ENCODE data around the gene SMAD3.

SMAD3 gene

DNA sequence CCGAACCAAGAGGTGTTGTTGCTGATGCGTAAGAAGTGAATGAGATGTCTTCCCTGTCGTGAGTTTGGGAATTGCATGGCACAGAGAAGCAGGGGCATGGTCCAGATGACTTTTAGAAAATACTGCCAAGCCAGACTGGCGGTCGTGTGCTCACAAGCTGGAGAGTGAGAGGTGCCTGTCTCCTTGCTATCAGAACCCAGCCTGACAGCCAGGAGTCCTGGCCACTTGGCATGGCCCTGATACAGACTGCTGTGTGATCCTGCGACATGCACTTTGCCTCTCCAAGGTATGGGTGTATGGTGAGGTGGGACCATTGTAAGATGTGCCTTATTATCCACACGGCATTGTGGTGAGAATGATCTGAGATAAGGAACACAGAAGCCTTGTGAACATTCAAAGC, 93.0 kb downstream of the SMAD3 start:
- no peak overlapping the region for H3K9ac ChIP-seq (ENCODE audit: low read length)
- H3K9me3 ChIP-seq (ENCODE audit: low read length): no peaks in the 10 kb centered on the region
- no peaks in the 10 kb centered on the region for H3K36me3 ChIP-seq (ENCODE audit: insufficient read depth, low read length)
- H3K27me3 ChIP-seq (ENCODE audit: control insufficient read depth in 1 of 2, insufficient read depth in 2 of 2, low read length in 2 of 2): no peaks in the 10 kb centered on the region
- H3K4me3 ChIP-seq (ENCODE audit: low read depth in 1 of 2, low read length in 2 of 2): no peak overlapping the region
- peaks cover 12% of the 10 kb centered on the region for H3K4me1 ChIP-seq (ENCODE audit: insufficient read depth, low read length)
- H3K27ac ChIP-seq (ENCODE audit: low read depth, low read length): no peak overlapping the region

DNA sequence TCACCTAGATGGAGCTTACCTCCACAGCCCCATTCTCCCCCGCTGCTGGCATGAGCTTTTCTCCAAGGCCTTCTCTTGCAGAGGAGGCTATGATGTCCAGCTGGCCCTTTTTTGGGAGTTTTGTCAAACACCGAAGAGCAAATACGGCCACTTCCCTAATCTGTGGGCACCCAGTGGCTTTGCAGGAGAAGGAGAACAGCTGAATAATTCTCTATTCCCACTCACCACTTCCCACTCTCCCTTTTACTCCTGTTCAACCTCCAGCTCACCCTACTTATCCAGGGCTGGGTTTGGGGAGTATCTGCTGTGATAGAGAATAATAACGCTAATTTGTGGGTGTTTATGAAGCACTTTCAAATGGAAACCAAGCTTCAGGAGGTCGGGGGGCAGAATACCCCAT, 96.0 kb downstream of the SMAD3 start:
- Histone ChIP-seq H3K4me1 (ENCODE audit: insufficient read depth, low read length) (peaks cover 12% of the 10 kb centered on the region), H3K9ac (ENCODE audit: low read length) (no peak overlapping the region), H3K27me3 (ENCODE audit: control insufficient read depth in 1 of 2, insufficient read depth in 2 of 2, low read length in 2 of 2) (no peaks in the 10 kb centered on the region), H3K9me3 (ENCODE audit: low read length) (no peaks in the 10 kb centered on the region), H3K27ac (ENCODE audit: low read depth, low read length) (no peak overlapping the region), H3K36me3 (ENCODE audit: insufficient read depth, low read length) (peaks cover 14% of the 10 kb centered on the region), H3K4me3 (ENCODE audit: low read depth in 1 of 2, low read length in 2 of 2) (no peak overlapping the region)

DNA sequence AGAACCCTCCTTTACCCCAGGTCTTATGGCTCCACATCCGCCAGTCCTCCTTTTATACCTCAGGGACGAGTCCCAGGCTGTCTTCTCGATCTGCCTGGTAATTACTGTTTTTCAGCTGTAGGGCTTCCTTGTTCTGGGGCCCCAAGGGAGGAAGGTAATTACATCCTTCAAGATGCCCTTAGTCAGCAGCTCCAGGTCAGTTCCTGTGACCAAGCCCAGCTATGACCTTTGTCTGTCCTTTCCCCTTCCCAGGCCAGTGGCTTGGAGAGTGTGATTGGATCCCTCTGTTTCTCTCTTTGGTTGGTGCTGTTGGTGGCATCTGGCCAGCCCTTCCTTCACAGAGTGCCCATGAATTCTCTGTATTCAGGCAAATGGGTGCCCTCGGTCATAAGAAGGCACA, 96.5 kb downstream of the SMAD3 start:
- H3K9ac ChIP-seq (ENCODE audit: low read length): no peak overlapping the region
- no peaks in the 10 kb centered on the region for H3K27me3 ChIP-seq (ENCODE audit: control insufficient read depth in 1 of 2, insufficient read depth in 2 of 2, low read length in 2 of 2)
- peaks cover 18% of the 10 kb centered on the region for H3K36me3 ChIP-seq (ENCODE audit: insufficient read depth, low read length)
- H3K4me1 ChIP-seq (ENCODE audit: insufficient read depth, low read length): peaks cover 12% of the 10 kb centered on the region
- no peak overlapping the region for H3K27ac ChIP-seq (ENCODE audit: low read depth, low read length)
- no peaks in the 10 kb centered on the region for H3K9me3 ChIP-seq (ENCODE audit: low read length)
- H3K4me3 ChIP-seq (ENCODE audit: low read depth in 1 of 2, low read length in 2 of 2): no peak overlapping the region

DNA sequence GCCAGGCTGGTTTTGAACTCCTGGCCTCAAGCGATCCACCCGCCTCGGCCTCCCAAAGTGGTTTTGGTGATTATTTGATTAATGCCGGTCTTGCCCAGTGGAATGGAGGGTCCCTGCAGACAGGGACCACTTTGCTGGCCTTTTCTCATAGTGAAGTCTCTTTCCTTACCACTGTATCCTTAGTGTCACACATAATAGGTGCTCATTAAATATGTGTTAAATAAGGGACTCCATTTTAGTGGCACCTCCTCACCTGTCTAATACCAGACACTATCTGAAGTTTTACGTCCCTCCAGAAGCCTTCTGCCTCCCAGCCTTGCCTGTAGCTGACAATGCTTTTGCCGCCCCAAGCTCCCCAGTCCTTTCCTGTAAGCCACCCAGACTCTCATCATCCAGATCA, 97.8 kb downstream of the SMAD3 start:
- peaks cover 13% of the 10 kb centered on the region for H3K4me1 ChIP-seq (ENCODE audit: insufficient read depth, low read length)
- no peaks in the 10 kb centered on the region for H3K9me3 ChIP-seq (ENCODE audit: low read length)
- no peaks in the 10 kb centered on the region for H3K27me3 ChIP-seq (ENCODE audit: control insufficient read depth in 1 of 2, insufficient read depth in 2 of 2, low read length in 2 of 2)
- H3K27ac ChIP-seq (ENCODE audit: low read depth, low read length): no peak overlapping the region
- H3K9ac ChIP-seq (ENCODE audit: low read length): no peak overlapping the region
- H3K36me3 ChIP-seq (ENCODE audit: insufficient read depth, low read length): peaks cover 21% of the 10 kb centered on the region
- no peak overlapping the region for H3K4me3 ChIP-seq (ENCODE audit: low read depth in 1 of 2, low read length in 2 of 2)

DNA sequence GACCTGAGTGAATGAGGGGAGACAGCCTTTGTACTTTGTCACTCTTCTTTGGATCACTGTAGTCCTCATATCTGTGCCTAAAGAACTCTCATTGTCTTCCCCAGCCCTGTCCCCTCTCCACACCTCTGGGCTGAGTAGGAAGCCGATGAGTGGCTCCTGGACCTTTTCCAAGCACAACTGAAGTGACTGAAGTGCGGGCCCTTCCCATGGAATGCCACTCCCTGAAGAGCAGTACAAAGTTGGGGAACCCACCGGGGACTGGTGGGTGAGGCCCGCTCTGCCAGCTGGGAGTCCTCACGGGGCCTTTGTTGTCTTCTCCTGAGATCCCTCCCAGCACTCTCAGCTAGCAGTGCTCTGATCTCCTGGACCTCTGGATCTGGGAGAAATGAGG, 99.0 kb downstream of the SMAD3 start:
- peaks cover 14% of the 10 kb centered on the region for H3K4me1 ChIP-seq (ENCODE audit: insufficient read depth, low read length)
- H3K9me3 ChIP-seq (ENCODE audit: low read length): no peaks in the 10 kb centered on the region
- no peak overlapping the region for H3K27ac ChIP-seq (ENCODE audit: low read depth, low read length)
- no peak overlapping the region for H3K9ac ChIP-seq (ENCODE audit: low read length)
- no peak overlapping the region for H3K4me3 ChIP-seq (ENCODE audit: low read depth in 1 of 2, low read length in 2 of 2)
- H3K27me3 ChIP-seq (ENCODE audit: control insufficient read depth in 1 of 2, insufficient read depth in 2 of 2, low read length in 2 of 2): no peaks in the 10 kb centered on the region
- H3K36me3 ChIP-seq (ENCODE audit: insufficient read depth, low read length): peaks cover 27% of the 10 kb centered on the region

DNA sequence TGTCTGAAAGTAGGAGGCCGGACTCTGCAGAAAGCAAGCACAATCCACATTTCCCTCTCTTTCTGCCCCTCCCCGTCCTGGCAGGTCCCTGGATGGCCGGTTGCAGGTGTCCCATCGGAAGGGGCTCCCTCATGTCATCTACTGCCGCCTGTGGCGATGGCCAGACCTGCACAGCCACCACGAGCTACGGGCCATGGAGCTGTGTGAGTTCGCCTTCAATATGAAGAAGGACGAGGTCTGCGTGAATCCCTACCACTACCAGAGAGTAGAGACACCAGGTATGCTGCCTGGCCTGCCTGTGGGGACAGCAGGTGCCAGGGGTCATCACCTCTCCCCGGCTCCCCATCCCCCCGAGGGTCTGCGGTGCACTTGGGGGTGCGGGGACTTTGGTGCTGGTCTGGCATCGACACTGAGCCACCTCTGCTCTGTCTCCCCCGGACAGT, 99.4 kb downstream of the SMAD3 start:
- Histone ChIP-seq H3K4me3 (ENCODE audit: low read depth in 1 of 2, low read length in 2 of 2) (no peak overlapping the region), H3K27ac (ENCODE audit: low read depth, low read length) (no peak overlapping the region), H3K27me3 (ENCODE audit: control insufficient read depth in 1 of 2, insufficient read depth in 2 of 2, low read length in 2 of 2) (no peaks in the 10 kb centered on the region), H3K9me3 (ENCODE audit: low read length) (no peaks in the 10 kb centered on the region), H3K9ac (ENCODE audit: low read length) (no peak overlapping the region), H3K36me3 (ENCODE audit: insufficient read depth, low read length) (peaks cover 27% of the 10 kb centered on the region), H3K4me1 (ENCODE audit: insufficient read depth, low read length) (peaks cover 14% of the 10 kb centered on the region)

DNA sequence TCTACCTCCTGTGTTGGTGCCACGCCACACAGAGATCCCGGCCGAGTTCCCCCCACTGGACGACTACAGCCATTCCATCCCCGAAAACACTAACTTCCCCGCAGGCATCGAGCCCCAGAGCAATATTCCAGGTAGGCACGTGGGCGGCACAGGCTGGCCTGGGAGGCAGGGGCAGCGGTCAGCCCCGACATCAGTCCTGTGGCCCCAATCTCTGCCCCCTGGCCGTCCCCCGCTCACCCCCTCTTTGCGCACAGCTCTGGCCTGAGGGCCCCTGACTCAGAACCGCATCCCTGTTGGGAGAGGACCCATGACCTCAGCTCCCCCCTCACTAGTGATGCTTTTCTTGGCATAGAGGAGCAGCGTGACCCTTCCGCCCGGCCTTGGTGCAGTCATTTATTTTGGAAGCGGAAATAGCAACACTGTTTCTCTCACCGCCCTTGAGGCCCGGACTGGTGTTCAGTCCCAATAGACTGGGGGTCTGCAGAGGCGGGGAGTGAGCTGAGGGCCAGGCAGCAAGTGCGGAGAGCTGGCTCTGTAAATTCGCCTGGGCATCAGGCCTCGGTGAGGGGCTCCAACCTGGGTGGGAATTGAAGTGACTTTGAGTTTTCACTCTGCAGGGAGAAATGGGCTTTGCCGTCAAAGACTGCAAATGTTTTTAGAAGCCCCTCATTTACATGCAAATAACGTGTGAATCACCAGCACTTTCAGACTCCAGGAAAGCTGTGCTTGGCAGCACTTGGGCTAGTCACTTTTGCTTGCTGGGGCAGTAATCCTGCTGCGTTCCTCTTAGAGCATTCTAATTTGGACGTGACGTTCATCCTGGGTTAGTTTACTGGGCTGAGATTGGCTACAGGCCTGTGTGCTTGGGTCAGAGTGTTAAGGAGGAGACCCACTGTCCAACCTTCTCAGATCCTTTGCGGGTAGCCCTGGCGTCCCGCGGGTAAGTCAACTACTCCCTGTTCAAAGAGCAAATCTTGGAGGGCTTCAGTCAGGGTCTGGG, 100.2 kb downstream of the SMAD3 start:
- H3K9ac ChIP-seq (ENCODE audit: low read length): no peak overlapping the region
- no peaks in the 10 kb centered on the region for H3K9me3 ChIP-seq (ENCODE audit: low read length)
- H3K4me1 ChIP-seq (ENCODE audit: insufficient read depth, low read length): peaks cover 14% of the 10 kb centered on the region
- peaks cover 30% of the 10 kb centered on the region for H3K36me3 ChIP-seq (ENCODE audit: insufficient read depth, low read length)
- H3K4me3 ChIP-seq (ENCODE audit: low read depth in 1 of 2, low read length in 2 of 2): no peak overlapping the region
- H3K27ac ChIP-seq (ENCODE audit: low read depth, low read length): no peak overlapping the region
- no peaks in the 10 kb centered on the region for H3K27me3 ChIP-seq (ENCODE audit: control insufficient read depth in 1 of 2, insufficient read depth in 2 of 2, low read length in 2 of 2)

DNA sequence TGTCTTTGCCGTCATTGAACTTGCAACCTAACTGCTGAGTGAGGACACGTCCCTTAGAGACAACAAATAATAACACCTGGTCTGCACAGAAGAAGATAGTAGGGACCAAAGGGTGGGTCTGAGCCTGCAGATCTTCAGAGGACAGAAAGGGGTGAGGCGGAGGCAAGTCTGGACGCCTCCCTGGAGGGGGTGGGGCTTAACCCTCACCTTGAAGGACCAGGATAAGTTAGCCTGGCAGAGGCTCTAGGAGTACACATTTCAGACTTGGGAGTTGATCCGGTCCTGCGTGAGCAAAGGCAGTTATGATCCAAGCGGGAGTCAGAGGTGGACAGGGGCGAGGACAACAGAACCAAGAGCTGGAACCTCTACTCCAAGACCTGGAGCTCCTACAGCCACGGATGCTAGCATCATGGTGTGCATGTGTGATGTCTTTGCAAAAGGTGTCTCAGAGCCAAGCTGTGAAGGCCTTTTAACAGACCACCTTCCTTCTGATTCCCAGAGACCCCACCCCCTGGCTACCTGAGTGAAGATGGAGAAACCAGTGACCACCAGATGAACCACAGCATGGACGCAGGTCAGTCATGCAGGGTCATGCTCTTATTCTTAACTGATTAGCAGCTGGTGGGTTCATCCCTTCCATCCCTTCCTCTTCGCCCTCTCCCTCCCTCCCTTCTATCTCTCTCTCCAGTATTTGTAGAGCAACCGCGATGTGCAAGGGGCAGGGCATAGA, 101.0 kb downstream of the SMAD3 start:
- Histone ChIP-seq H3K4me1 (ENCODE audit: insufficient read depth, low read length) (peaks cover 14% of the 10 kb centered on the region), H3K9me3 (ENCODE audit: low read length) (no peaks in the 10 kb centered on the region), H3K36me3 (ENCODE audit: insufficient read depth, low read length) (peaks cover 37% of the 10 kb centered on the region), H3K4me3 (ENCODE audit: low read depth in 1 of 2, low read length in 2 of 2) (no peak overlapping the region), H3K9ac (ENCODE audit: low read length) (no peak overlapping the region), H3K27me3 (ENCODE audit: control insufficient read depth in 1 of 2, insufficient read depth in 2 of 2, low read length in 2 of 2) (no peaks in the 10 kb centered on the region), H3K27ac (ENCODE audit: low read depth, low read length) (no peak overlapping the region)

DNA sequence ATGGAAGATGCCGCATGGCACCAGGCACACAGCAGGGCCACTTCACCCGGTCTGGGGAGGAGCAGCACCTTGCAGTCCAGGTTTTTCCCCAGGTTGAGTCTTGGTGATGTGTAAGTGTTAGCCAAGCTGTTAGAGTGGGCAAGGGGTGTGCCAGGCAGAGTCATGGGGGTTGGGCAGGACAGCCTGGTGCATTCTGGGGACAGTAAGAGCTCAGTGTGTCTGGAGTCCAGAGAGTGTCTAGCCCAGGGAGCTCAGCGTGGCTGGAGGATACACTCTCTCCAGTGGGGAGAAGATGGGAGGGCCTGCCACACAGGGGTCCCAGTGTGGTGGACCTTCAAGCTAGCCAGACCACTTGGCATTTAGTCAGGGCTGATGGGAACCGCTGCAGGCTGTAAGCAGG, 101.7 kb downstream of the SMAD3 start:
- no peak overlapping the region for H3K9ac ChIP-seq (ENCODE audit: low read length)
- no peaks in the 10 kb centered on the region for H3K27me3 ChIP-seq (ENCODE audit: control insufficient read depth in 1 of 2, insufficient read depth in 2 of 2, low read length in 2 of 2)
- H3K9me3 ChIP-seq (ENCODE audit: low read length): no peaks in the 10 kb centered on the region
- H3K27ac ChIP-seq (ENCODE audit: low read depth, low read length): no peak overlapping the region
- no peak overlapping the region for H3K4me3 ChIP-seq (ENCODE audit: low read depth in 1 of 2, low read length in 2 of 2)
- H3K4me1 ChIP-seq (ENCODE audit: insufficient read depth, low read length): peaks cover 14% of the 10 kb centered on the region
- H3K36me3 ChIP-seq (ENCODE audit: insufficient read depth, low read length): peaks cover 37% of the 10 kb centered on the region

DNA sequence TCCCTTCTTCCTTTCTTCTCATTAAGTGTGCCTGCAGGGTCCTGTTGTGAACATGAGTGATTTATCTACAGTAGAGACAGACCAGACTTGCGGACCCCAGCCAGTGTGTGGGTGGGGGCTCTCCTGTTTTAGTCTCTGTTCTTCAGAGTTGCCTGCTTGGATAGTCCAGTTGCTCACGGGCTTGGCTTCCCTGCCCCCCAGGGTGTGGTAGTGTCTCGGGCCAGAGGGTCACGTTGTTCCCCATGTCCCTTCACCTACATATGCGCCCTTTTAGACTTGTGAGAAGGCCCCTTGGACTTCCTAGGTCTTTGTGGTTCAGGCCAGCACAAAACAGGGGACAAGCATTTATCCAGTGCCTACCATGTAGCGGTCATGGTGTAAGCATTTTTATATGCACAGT, 103.3 kb downstream of the SMAD3 start:
- Histone ChIP-seq H3K4me1 (ENCODE audit: insufficient read depth, low read length) (peaks cover 14% of the 10 kb centered on the region), H3K36me3 (ENCODE audit: insufficient read depth, low read length) (peaks cover 47% of the 10 kb centered on the region), H3K4me3 (ENCODE audit: low read depth in 1 of 2, low read length in 2 of 2) (no peak overlapping the region), H3K27ac (ENCODE audit: low read depth, low read length) (no peak overlapping the region), H3K9me3 (ENCODE audit: low read length) (no peaks in the 10 kb centered on the region), H3K27me3 (ENCODE audit: control insufficient read depth in 1 of 2, insufficient read depth in 2 of 2, low read length in 2 of 2) (no peaks in the 10 kb centered on the region), H3K9ac (ENCODE audit: low read length) (no peak overlapping the region)

DNA sequence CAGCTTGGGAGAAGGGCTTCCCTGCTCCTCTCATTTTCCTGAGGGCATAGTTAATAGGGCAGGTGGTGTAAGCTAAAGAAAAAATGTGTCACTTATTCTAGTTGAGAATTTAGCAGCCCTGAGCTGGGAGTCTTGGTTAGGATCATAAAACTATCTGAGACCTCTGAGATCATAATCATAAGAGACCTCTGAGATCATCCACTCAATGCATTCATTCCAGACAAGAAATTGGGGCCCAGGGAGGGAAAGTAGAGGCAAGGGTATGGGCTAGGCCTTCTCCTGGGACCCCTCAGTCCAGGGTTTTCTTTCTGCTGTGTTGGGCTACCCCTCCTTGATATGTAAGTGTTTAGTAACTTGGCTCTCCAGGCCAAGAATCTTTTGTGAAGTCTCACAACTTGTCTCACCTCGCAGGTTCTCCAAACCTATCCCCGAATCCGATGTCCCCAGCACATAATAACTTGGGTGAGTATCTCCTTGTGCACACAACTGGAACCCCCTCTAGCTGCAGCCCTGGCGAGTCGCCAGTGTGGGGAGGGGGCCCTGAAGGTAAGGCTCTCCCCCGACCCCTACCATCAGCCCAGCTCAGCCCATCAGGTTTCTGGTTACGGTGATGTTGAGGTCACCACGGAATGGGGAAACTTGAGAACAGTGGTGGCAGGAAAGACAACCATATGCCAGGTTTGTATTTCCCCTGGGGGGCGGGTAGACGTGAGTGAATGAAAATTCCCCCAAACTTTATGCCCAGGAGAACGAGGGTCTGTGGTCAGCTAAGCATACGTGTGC, 104.9 kb downstream of the SMAD3 start:
- peaks cover 22% of the 10 kb centered on the region for H3K4me1 ChIP-seq (ENCODE audit: insufficient read depth, low read length)
- peaks cover 54% of the 10 kb centered on the region for H3K36me3 ChIP-seq (ENCODE audit: insufficient read depth, low read length)
- no peak overlapping the region for H3K27ac ChIP-seq (ENCODE audit: low read depth, low read length)
- H3K27me3 ChIP-seq (ENCODE audit: control insufficient read depth in 1 of 2, insufficient read depth in 2 of 2, low read length in 2 of 2): no peaks in the 10 kb centered on the region
- H3K9ac ChIP-seq (ENCODE audit: low read length): no peak overlapping the region
- H3K4me3 ChIP-seq (ENCODE audit: low read depth in 1 of 2, low read length in 2 of 2): no peak overlapping the region
- no peaks in the 10 kb centered on the region for H3K9me3 ChIP-seq (ENCODE audit: low read length)
